Central memory CD8-positive, alpha-beta T cell (primary cell): ENCODE results near the gene MVD.

Source experiments
- ATAC-seq: fragments of 150-1000 bp; cut with Tn5 transposase; replicated peaks from 2 replicates; pipeline ENCODE4 v1.10.0; 2022; ENCODE audit warnings: mild to moderate bottlenecking, moderate FRiP score, moderate number of reproducible peaks; ENCODE audit not compliant: poor library complexity, severe bottlenecking; ENCODE audit errors: extremely low read depth
- DNase-seq, 2 donors: peaks; one replicate each; pipeline ENCODE4 v3.0.0; 2021; ENCODE audit warnings: low spot score in 2 of 2
- H3K27ac Mint-ChIP-seq: one replicate; pipeline ENCODE4 v1.8.0; 2022; ENCODE audit warnings: low read depth, mild to moderate bottlenecking, moderate library complexity, mixed read lengths
- H3K27me3 Mint-ChIP-seq: one replicate; pipeline ENCODE4 v1.8.0; 2022; ENCODE audit warnings: mixed read lengths
- H3K36me3 Mint-ChIP-seq: one replicate; pipeline ENCODE4 v1.8.0; 2022; ENCODE audit warnings: mild to moderate bottlenecking, moderate library complexity, mixed read lengths; ENCODE audit not compliant: insufficient read depth
- H3K4me1 Mint-ChIP-seq: one replicate; pipeline ENCODE4 v1.8.0; 2022; ENCODE audit warnings: mixed read lengths
- H3K4me3 Mint-ChIP-seq: one replicate; pipeline ENCODE4 v1.8.0; 2022; ENCODE audit warnings: mild to moderate bottlenecking, moderate library complexity, mixed read lengths
- H3K9me3 Mint-ChIP-seq: one replicate; pipeline ENCODE4 v1.8.0; 2022; ENCODE audit warnings: mixed read lengths

The MVD gene

DNA sequence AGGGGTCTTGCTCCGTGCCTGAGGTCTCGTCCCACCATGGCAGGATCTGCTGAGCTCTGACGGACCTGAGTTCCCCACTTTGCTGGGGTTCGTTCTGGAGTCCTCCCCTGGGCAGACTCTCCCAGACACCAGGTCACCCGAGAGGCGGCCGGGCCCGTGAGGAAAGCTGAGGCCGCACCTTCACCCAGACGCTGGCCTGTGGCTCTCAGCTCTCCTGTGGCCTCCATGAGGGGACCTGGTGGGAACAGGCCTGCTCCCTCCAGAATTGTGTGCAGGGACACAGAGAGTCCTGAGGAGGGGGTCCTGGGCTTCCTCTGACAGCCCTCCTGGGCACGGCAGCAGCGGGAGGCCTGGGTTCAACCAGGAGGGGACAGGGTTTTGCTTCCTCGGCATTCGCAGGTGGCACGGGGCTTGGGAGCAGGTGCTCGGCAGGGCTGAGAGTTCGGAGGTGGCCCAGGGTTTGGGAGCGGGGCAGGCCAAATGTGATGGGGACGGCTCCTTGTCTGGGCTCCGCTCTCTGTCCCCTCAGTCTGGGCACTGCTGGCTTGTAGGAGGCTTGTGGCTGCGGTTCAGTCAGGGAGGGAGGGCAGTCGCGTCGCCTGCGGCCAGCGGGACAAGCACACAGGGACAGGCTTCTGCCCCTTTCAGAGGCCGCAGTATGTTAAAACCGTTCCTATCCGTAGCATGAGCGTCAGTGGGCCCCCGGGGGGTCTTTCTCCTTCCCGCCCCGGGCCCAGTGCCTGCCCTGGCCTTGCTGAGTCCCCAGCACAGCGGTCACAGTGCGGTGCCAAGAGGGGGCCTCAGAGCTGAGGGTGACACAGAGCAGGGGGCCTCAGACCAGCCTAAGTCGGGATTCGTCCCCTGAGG is 31.6 kb upstream of the MVD start:
- Mint-ChIP-seq H3K27me3 (no peaks in the 10 kb centered on the region), H3K27ac (peak overlapping the region; percentile 16), H3K4me1 (peaks cover 22% of the 10 kb centered on the region), H3K4me3 (no peak overlapping the region), H3K9me3 (no peaks in the 10 kb centered on the region), H3K36me3 (peaks cover 27% of the 10 kb centered on the region)
- DNase-seq (no peak), ATAC-seq (no peak)

DNA sequence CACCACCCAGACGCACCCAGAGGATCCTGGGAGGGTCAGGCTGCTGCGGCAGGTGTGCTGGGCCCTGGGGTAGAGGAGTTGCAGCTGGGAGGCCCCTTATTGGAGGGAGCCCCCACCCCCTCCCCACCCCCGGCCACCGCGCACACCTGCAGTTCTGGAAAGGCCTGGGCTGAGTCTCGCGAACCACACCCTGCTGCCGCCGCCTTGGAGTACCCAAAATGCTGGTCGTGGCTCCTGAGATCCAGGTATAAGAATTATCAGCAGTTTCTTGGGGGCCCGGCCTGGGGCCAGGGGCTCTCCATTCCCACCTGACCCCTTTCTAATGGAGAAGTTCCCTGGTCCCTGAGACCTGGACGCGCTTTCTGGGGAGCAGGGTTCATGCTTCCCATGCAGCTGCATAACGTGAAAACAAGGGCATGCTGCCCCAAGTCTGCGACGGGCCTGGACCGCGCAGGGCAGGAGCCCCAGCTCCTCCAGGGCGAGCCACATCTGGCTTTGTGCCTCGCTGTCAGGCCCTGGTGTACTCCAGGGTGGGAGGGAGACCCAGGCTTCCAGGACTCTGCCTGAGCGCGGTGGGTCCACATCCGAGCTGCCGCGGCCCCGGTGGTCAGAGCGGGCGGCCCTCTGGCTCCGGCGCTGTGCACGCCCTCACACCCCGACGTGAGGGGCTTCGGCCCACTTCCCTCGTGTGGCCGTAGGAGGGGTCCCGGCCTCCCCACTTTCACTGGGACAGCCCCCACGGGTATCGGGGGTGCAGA is 30.7 kb upstream of the MVD start:
- Mint-ChIP-seq H3K27me3 (no peaks in the 10 kb centered on the region), H3K27ac (no peak overlapping the region), H3K9me3 (no peaks in the 10 kb centered on the region), H3K4me3 (no peak overlapping the region), H3K4me1 (peaks cover 22% of the 10 kb centered on the region), H3K36me3 (peaks cover 28% of the 10 kb centered on the region)
- DNase-seq, result no peak
- ATAC-seq, result no peak

DNA sequence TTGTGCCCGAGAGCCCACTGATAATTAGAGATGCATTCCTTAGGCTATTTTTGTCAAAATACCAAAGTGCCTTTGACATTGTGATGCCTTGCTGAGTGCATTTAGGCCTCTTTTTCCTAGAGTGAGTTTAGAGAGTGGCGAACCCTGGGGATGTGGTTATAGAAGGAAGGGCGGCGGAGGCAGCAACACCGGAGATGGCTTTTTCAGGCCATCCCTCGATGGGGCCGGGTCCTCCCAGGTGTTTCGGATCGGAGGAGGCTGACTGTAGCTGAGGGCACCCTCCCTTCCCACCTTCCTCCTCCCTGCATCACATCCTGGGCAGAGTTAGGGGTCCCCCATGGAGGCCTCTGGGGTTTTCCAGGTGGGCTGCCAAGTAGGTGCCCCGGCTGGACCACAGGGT is 30.0 kb upstream of the MVD start:
- Mint-ChIP-seq H3K4me3 (no peak overlapping the region), H3K36me3 (peaks cover 24% of the 10 kb centered on the region), H3K27ac (no peak overlapping the region), H3K9me3 (no peaks in the 10 kb centered on the region), H3K4me1 (peaks cover 22% of the 10 kb centered on the region), H3K27me3 (no peaks in the 10 kb centered on the region)
- DNase-seq, result no peak
- ATAC-seq, result no peak

DNA sequence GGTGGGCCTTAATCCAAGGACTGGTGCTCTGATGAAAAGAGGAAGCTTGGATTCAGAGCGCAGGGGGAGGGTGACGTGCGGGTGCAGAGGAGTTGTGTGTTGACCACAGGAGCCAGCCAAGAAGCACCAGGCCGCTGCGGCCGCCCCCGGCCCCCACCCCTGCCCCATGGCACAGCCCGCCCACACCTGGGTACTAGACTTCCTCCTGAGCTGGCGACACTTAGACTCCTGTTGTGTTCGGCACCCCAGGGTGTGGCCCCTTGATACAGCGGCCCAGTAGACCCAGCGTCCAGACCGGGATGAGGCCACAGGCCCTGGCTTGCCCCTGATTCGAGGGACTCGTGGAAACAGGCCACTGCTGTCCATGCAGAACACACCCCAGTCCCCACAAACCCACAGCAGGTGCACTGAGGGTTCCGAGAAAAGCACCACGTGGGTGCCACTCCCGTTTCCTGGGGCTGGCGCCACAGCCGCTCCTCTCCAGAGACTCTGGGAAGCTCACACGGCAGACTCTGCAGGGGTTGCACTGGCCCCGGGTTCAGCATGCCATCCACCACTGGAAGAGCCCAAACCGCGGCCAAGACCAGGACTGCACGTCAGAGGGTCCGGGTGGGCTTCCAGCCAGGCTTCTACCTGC is 29.2 kb upstream of the MVD start:
- ATAC-seq (no peak), DNase-seq (no peak)
- no peaks in the 10 kb centered on the region for H3K9me3 Mint-ChIP-seq

DNA sequence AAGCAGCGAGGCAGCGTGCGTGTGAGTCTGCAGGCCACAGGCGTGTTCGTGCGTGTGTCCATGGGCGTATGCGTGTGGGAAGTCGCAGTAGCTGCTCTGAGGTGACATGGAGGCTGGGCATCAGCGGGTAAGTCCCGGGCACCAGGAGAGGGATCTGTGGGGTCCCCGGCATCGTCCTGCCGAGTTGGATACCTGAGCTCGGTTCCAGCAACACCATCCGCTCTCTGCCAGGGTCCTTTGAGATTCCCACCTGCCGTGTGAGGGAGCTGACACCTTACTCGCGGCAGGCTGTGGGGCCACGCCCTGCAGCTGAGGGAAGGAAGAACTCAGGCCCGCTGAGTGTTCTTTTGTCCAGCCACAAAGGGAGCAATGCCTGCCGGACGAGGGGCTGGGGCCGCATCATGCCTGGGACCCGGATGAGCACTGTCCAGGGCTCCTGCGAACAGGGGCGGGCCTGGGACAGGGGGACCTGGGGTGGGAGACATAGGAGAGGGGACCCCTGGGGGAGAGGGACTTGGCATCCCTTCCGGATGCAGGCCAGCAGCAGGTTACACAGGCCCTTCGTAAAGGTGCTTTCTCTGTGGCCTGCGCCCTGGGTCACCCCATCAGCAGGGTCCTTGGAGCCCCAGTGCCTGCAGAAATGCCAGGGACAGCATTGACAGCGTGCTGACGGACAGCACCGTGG is 28.4 kb upstream of the MVD start:
- peak overlapping the region; percentile 44 for H3K27ac Mint-ChIP-seq
- no peaks in the 10 kb centered on the region for H3K9me3 Mint-ChIP-seq
- ATAC-seq, result no peak
- peaks cover 22% of the 10 kb centered on the region for H3K4me1 Mint-ChIP-seq
- DNase-seq, result no peak
- H3K4me3 Mint-ChIP-seq, result peak overlapping the region; percentile 6
- H3K27me3 Mint-ChIP-seq, result no peaks in the 10 kb centered on the region
- H3K36me3 Mint-ChIP-seq, result peaks cover 16% of the 10 kb centered on the region

More for the DNA sequence above, 29.2 kb upstream of the MVD start:
- Mint-ChIP-seq H3K36me3 (peaks cover 19% of the 10 kb centered on the region), H3K27me3 (no peaks in the 10 kb centered on the region), H3K27ac (no peak overlapping the region), H3K4me1 (peaks cover 22% of the 10 kb centered on the region), H3K4me3 (peak overlapping the region; percentile 37)

DNA sequence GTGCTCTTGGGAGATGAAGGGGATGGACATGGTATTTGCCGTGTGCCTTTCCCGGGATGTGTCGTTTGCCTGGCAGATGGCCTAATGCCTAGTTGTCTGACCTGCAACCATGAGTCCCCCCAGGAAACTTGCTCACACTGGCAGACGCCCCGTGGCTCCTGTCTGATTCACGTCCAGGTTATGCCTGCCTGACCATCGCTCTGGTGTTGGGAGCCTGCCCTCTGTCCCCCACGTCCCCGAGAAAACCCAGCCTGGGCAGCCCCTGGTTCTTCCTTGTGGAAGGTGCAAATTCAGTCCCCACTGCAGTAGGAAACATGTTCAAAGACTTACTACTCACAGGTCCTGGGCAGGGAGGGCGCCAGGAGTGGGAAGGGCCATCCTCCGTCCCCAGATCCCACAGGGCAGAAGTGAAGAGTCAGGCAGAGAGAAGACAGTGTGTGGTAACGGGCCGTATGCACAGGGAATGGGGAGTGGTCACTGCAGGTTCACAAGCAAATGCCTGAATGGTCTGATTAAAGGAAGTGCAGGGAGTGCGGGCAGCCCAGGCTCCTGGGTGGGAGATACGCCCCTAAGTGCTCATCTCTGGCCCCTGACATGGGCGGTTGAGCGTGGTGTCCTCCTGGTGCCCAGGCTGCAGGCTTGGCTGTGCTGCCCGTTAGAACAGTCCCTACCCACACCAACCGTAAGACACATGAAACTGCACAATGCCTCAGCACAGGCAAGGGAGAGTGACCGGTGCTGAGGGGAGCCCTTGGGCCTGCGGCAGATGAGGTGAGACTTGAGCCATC is 27.6 kb upstream of the MVD start:
- no peaks in the 10 kb centered on the region for H3K9me3 Mint-ChIP-seq
- peak overlapping the region; percentile 6 for H3K4me3 Mint-ChIP-seq
- ATAC-seq (no peak), DNase-seq (no peak)
- no peaks in the 10 kb centered on the region for H3K27me3 Mint-ChIP-seq
- peaks cover 11% of the 10 kb centered on the region for H3K36me3 Mint-ChIP-seq
- H3K4me1 Mint-ChIP-seq, result peaks cover 22% of the 10 kb centered on the region
- peak overlapping the region; percentile 44 for H3K27ac Mint-ChIP-seq

DNA sequence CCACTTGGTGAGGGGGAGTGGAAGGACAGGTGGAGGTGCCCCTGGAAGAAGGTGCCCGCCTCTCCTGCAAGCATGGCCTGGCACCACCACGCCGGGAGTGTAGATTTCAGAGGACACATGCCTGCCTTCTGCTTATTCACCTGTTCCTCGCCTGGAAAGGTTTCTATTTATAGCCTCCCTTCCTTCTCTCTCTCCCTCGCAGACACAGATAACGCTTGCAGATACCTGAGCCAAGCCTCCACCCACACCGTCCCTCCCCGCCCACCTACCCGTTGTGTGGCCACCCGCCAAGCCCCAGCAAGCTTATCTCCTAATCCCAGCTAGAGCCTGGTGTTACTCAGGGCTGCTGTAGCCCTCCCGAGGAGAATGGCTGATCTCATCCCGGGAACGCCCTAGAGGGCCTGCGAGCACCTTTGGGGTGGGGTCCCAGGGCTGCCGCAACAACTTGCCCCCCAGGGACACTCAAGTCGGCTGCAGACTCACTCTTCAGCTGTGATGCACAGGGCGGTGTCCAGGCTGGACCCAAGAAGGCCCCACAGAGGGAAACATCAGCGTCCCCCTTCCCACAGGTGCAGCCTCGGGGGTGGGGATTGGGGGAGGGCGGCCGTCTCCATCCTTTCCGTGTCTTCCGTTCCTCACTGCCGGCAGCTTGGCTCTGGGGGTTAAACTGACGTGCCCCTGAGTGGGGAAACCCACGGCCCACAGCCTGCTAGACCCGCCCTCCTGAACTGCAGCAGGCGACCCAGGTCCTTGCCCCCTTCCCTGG is 25.3 kb upstream of the MVD start:
- H3K9me3 Mint-ChIP-seq, result no peaks in the 10 kb centered on the region
- H3K27ac Mint-ChIP-seq, result no peak overlapping the region
- H3K4me3 Mint-ChIP-seq, result no peak overlapping the region
- peaks cover 22% of the 10 kb centered on the region for H3K4me1 Mint-ChIP-seq
- no peaks in the 10 kb centered on the region for H3K27me3 Mint-ChIP-seq
- ATAC-seq, result no peak
- DNase-seq, result no peak
- H3K36me3 Mint-ChIP-seq, result peaks cover 10% of the 10 kb centered on the region

DNA sequence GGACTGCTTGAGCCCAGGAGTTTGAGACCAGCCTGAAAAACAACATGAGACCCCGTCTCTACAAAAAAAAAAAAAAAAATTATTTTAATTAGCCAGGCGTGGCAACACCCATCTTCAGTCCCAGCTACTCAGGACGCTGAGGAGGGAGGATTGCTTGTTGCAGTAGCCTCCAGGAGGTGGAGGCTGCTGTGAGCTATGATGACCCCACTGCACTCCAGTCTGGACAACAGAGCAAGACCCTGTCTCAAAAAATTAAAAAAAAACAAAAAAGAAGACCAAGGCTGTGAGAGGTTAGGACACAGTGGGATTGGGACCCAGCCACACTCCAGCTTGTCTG is 24.8 kb upstream of the MVD start:
- Mint-ChIP-seq H3K36me3 (peaks cover 10% of the 10 kb centered on the region), H3K4me1 (peaks cover 19% of the 10 kb centered on the region), H3K9me3 (no peaks in the 10 kb centered on the region), H3K4me3 (peak overlapping the region; percentile 78), H3K27ac (no peak overlapping the region), H3K27me3 (no peaks in the 10 kb centered on the region)
- DNase-seq (no peak), ATAC-seq (no peak)

DNA sequence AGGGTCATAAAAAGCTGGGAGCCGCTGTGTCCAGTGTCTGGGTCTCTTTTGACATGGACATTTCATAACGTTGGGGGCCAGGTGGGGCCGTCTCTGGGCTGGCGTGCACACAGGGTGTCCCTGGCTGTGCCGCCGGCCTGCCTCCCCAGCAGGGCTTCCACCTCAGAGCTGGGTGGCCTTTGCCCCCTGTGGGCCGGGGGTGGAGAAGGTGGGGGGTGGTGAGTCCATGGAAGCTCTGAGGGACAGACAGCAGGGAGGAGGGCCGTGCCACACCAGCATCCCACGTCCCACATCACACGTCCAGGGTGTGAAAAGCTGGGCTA is 24.3 kb upstream of the MVD start:
- no peaks in the 10 kb centered on the region for H3K9me3 Mint-ChIP-seq
- H3K4me1 Mint-ChIP-seq, result peaks cover 19% of the 10 kb centered on the region
- no peaks in the 10 kb centered on the region for H3K27me3 Mint-ChIP-seq
- ATAC-seq, result no peak
- DNase-seq, result no peak
- peaks cover 10% of the 10 kb centered on the region for H3K36me3 Mint-ChIP-seq
- H3K4me3 Mint-ChIP-seq, result peak overlapping the region; percentile 78
- no peak overlapping the region for H3K27ac Mint-ChIP-seq

DNA sequence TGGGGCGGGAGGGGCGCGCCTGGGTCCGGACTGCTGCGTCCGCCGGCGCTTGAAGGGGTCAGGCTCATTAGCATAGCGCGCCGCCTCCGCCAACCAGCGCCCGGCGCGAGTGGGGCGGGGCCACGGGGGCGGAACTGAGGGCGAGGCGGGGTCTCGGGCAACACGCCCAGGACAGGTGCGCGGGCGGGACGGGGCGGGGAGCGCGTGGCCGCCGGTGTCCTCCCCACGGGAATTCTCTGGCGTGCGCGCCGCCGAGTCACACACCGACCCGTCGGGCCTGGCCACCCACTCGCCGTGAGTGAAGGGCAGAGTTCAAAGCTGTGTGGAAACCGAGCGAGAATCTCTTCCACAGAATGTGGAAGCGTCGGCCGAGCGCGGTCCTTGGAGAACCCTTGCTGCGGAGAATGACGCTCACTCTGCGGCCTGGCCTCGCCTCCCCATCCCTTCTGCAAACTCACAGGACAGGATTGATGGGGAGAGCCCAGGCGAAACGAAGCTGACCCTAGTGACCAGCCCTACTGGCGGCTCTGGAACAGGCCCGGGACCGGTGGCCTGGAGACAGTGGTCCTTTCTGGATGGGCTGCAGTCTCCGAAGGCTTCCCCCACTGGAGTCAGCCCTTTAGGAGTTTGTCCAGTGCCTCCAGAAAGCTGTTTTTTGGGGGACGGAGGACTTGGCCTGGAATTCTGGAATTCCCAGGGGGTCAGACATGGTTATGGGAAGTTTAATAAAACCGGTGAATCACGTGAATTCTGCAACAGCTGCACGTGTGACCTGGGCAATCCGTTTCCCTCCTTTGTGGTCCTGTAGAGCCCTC is 23.8 kb upstream of the MVD start, which contains the start of gene SNAI3:
Gene SNAI3, minus strand, starts transcription at position 69 of the 815 bp plus-strand sequence. CDS start 101 bp downstream, outside the sequence.
- H3K4me3 Mint-ChIP-seq, result peak within 1 kb of the TSS; percentile 78
- H3K36me3 Mint-ChIP-seq, result peaks cover 9% of the 10 kb centered on the region
- DNase-seq (peak; percentile 60 to 79), ATAC-seq (peak; percentile 74)
- no peaks in the 10 kb centered on the region for H3K9me3 Mint-ChIP-seq
- peaks cover 19% of the 10 kb centered on the region for H3K4me1 Mint-ChIP-seq
- no peak within 1 kb of the TSS for H3K27ac Mint-ChIP-seq
- no peaks in the 10 kb centered on the region for H3K27me3 Mint-ChIP-seq

DNA sequence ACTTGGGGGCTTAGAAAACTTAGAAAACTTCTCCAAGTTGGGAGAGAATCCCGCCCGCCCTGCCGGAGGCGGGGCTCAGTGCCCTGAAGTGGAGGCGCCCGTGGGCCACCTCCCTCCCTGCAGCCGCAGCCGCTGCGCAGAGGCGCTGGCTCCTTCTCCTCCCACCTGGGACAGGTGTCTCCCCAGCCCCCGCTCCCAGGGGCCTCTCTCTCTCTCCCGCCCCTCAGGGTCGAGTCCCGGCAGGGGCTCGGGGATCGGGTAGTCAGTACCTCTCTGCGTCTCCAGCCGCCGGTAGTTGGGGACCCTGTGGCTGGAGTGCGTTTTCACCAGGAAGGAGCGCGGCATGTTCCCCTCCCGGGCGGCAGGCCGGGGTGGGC is 23.2 kb upstream of the MVD start:
- H3K36me3 Mint-ChIP-seq, result peaks cover 10% of the 10 kb centered on the region
- DNase-seq (no peak), ATAC-seq (peak; percentile 62)
- peak overlapping the region; percentile 78 for H3K4me3 Mint-ChIP-seq
- H3K9me3 Mint-ChIP-seq, result no peaks in the 10 kb centered on the region
- no peaks in the 10 kb centered on the region for H3K27me3 Mint-ChIP-seq
- peaks cover 21% of the 10 kb centered on the region for H3K4me1 Mint-ChIP-seq
- no peak overlapping the region for H3K27ac Mint-ChIP-seq
